ENCODE data around the gene GPR21. TPM values are rescaled to one million over a fixed set of nuclear protein-coding genes. Genes with fewer than 3 reads are reported as not detected.

The GPR21 gene
- total RNA-seq, 2 experiments from 2014 or later, result 0.78 to 1.0 TPM

Other genes starting within 250 kb of the GPR21 start
- not detected for gene OR5C1, start 244.7 kb upstream of the GPR21 start, total RNA-seq
- gene OR1K1, start 233.5 kb upstream of the GPR21 start, total RNA-seq, result not detected
- 10 to 100 TPM; 18.4 to 18.8 TPM for gene PDCL, start 205.1 kb upstream of the GPR21 start, total RNA-seq
- 10 to 100 TPM; 21.5 to 24.4 TPM for gene RC3H2, start 128.3 kb upstream of the GPR21 start, total RNA-seq
- gene ZBTB6, start 120.3 kb upstream of the GPR21 start, total RNA-seq, result 1 to 10 TPM; 8.8 to 9.3 TPM
- gene ZBTB26, start 102.2 kb upstream of the GPR21 start, total RNA-seq, result 1 to 10 TPM; 6.0 TPM
- gene RABGAP1, start 92.6 kb upstream of the GPR21 start, total RNA-seq, result 10 to 100 TPM; 24.3 to 27.2 TPM
- gene STRBP, start 234.9 kb downstream of the GPR21 start, total RNA-seq, result 10 to 100 TPM; 31.6 to 34.8 TPM

Data from activated CD4-positive, alpha-beta T cell treated with anti-CD3 and anti-CD28 coated beads for 36 hours (primary cell).